ENCODE data around the gene PRSS22. TPM values are rescaled to one million over a fixed set of nuclear protein-coding genes. Genes with fewer than 3 reads are reported as not detected.

The PRSS22 gene
- total and polyA plus RNA-seq, 3 donors from 2014 or later, result 0.38 TPM; not detected in 2

DNA sequence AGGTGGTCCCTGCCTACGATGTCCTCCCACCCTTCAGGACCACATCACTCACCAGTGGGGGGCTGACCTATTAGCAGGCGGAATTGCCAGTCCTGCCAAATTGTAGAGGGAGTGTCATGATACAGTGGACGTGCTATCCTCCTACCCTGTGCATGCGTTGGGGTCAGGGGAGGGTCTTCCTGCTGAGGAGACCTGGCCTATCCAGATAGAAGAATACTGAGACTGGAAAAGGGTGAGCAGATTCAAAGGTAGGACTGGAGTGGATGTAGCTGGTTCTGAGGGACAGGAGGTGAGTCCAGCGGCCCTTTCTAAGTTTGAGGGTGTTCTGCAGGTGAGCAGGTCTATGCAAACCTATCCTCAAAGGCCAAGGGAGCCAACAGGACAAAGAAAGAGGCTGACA, 51.7 kb downstream of the PRSS22 start:
- Histone ChIP-seq H3K9me3 (no peaks in the 10 kb centered on the region), H3K4me3 (no peak overlapping the region), H3K36me3 (ENCODE audit: low read depth, missing control alignments) (no peaks in the 10 kb centered on the region), H3K4me1 (no peaks in the 10 kb centered on the region), H3K27me3 (no peaks in the 10 kb centered on the region), H3K27ac (no peak overlapping the region)
- WGBS, 2 donors, result 66 to 84% methylated on average over 5 of the region's 5 CpGs
- TF ChIP-seq CTCF (IDR thresholded peaks at IDR 0.05) (no peak), POLR2A (IDR thresholded peaks at IDR 0.05) (no peak)
- DNase-seq, result no peak
- intact Hi-C loops (cut with DNase I; ENCODE audit: low total_unique reads), result no loop called here

GRCh38 chr16:2804728-2805127, 53.2 kb downstream of the PRSS22 start:
- intact Hi-C loops (cut with DNase I; ENCODE audit: low total_unique reads), result no loop called here
- TF ChIP-seq POLR2A (IDR thresholded peaks at IDR 0.05) (no peak), CTCF (IDR thresholded peaks at IDR 0.05) (no peak)
- H3K36me3 ChIP-seq (ENCODE audit: low read depth, missing control alignments), result no peaks in the 10 kb centered on the region
- no peaks in the 10 kb centered on the region for H3K4me1 ChIP-seq
- H3K27me3 ChIP-seq, result no peaks in the 10 kb centered on the region
- H3K9me3 ChIP-seq, result no peaks in the 10 kb centered on the region
- no peak overlapping the region for H3K4me3 ChIP-seq
- no peak overlapping the region for H3K27ac ChIP-seq
- 90 to 91% methylated on average over 4 of the region's 4 CpGs for WGBS, 2 donors
- DNase-seq, result no peak

- Histone ChIP-seq H3K4me1 (no peaks in the 10 kb centered on the region), H3K9me3 (no peaks in the 10 kb centered on the region), H3K27ac (no peak overlapping the region), H3K27me3 (no peaks in the 10 kb centered on the region), H3K4me3 (no peak overlapping the region), H3K36me3 (ENCODE audit: low read depth, missing control alignments) (no peaks in the 10 kb centered on the region)
- no peak for DNase-seq
- TF ChIP-seq CTCF (IDR thresholded peaks at IDR 0.05), result no peak
- no peak for TF ChIP-seq POLR2A (IDR thresholded peaks at IDR 0.05)
- whole genome bisulfite sequencing, 2 donors, result 82 to 85% methylated on average over 3 of the region's 3 CpGs
- intact Hi-C loops (cut with DNase I; ENCODE audit: low total_unique reads), result no loop called here
These were observed 54.3 kb downstream of the PRSS22 start for GRCh38 chr16:2803545-2804195.

Other genes with a start within 250 kb of the PRSS22 start
- gene KCTD5, start 175.6 kb downstream of the PRSS22 start, total RNA-seq, result 10 to 100 TPM; 63.9 to 72.2 TPM
- gene KCTD5, start 175.6 kb downstream of the PRSS22 start, polyA plus RNA-seq (ENCODE audit: insufficient read depth, low read depth, low replicate concordance), result 33.3 TPM
- gene PRSS27, start 137.9 kb downstream of the PRSS22 start, total RNA-seq, result 1 to 10 TPM; 6.4 to 6.7 TPM
- 4.3 TPM for gene PRSS27, start 137.9 kb downstream of the PRSS22 start, polyA plus RNA-seq (ENCODE audit: insufficient read depth, low read depth, low replicate concordance)
- 100 to 1,000 TPM; 446 to 738 TPM for gene SRRM2, start 105.5 kb downstream of the PRSS22 start, total RNA-seq
- 526 TPM for gene SRRM2, start 105.5 kb downstream of the PRSS22 start, polyA plus RNA-seq (ENCODE audit: insufficient read depth, low read depth, low replicate concordance)
- gene ELOB, start 80.9 kb downstream of the PRSS22 start, total RNA-seq, result 100 to 1,000 TPM; 377 to 381 TPM
- 582 TPM for gene ELOB, start 80.9 kb downstream of the PRSS22 start, polyA plus RNA-seq (ENCODE audit: insufficient read depth, low read depth, low replicate concordance)
- gene PRSS33, start 70.6 kb downstream of the PRSS22 start, total RNA-seq, result under 1 TPM in 1 of 2 donors, not detected in 1; 0.93 TPM
- gene PRSS33, start 70.6 kb downstream of the PRSS22 start, polyA plus RNA-seq (ENCODE audit: insufficient read depth, low read depth, low replicate concordance), result 4.4 TPM
- 1 to 10 TPM in 1 of 2 donors, under 1 TPM in 1; 0.43 to 2.1 TPM for gene PRSS41, start 59.7 kb downstream of the PRSS22 start, total RNA-seq
- 0.88 TPM for gene PRSS41, start 59.7 kb downstream of the PRSS22 start, polyA plus RNA-seq (ENCODE audit: insufficient read depth, low read depth, low replicate concordance)
- gene PRSS21, start 40.9 kb downstream of the PRSS22 start, total RNA-seq, result 100 to 1,000 TPM in 1 of 2 donors, 10 to 100 TPM in 1; 62.5 to 130 TPM
- gene PRSS21, start 40.9 kb downstream of the PRSS22 start, polyA plus RNA-seq (ENCODE audit: insufficient read depth, low read depth, low replicate concordance), result 153 TPM
- gene ZG16B, start 27.9 kb downstream of the PRSS22 start, total RNA-seq, result 1 to 10 TPM; 1.7 to 3.5 TPM
- 1.8 TPM for gene ZG16B, start 27.9 kb downstream of the PRSS22 start, polyA plus RNA-seq (ENCODE audit: insufficient read depth, low read depth, low replicate concordance)
- gene FLYWCH2, start 25.0 kb upstream of the PRSS22 start, total RNA-seq, result 10 to 100 TPM; 96.1 to 96.5 TPM
- 42.3 TPM for gene FLYWCH2, start 25.0 kb upstream of the PRSS22 start, polyA plus RNA-seq (ENCODE audit: insufficient read depth, low read depth, low replicate concordance)
- gene FLYWCH1, start 53.8 kb upstream of the PRSS22 start, total RNA-seq, result 10 to 100 TPM; 26.7 to 31.0 TPM
- gene FLYWCH1, start 53.8 kb upstream of the PRSS22 start, polyA plus RNA-seq (ENCODE audit: insufficient read depth, low read depth, low replicate concordance), result 12.5 TPM
- 1 to 10 TPM; 1.7 TPM for gene KREMEN2, start 106.1 kb upstream of the PRSS22 start, total RNA-seq
- 0.86 TPM for gene KREMEN2, start 106.1 kb upstream of the PRSS22 start, polyA plus RNA-seq (ENCODE audit: insufficient read depth, low read depth, low replicate concordance)
- gene PAQR4, start 111.2 kb upstream of the PRSS22 start, total RNA-seq, result 1 to 10 TPM; 6.4 to 7.1 TPM
- gene PAQR4, start 111.2 kb upstream of the PRSS22 start, polyA plus RNA-seq (ENCODE audit: insufficient read depth, low read depth, low replicate concordance), result 6.2 TPM
- 100 to 1,000 TPM in 1 of 2 donors, 10 to 100 TPM in 1; 76.4 to 146 TPM for gene PKMYT1, start 122.3 kb upstream of the PRSS22 start, total RNA-seq
- 119 TPM for gene PKMYT1, start 122.3 kb upstream of the PRSS22 start, polyA plus RNA-seq (ENCODE audit: insufficient read depth, low read depth, low replicate concordance)
- under 1 TPM; 0.37 to 0.39 TPM for gene CLDN9, start 154.8 kb upstream of the PRSS22 start, total RNA-seq
- 0.34 TPM for gene CLDN9, start 154.8 kb upstream of the PRSS22 start, polyA plus RNA-seq (ENCODE audit: insufficient read depth, low read depth, low replicate concordance)
- gene CLDN6, start 160.0 kb upstream of the PRSS22 start, total RNA-seq, result under 1 TPM; 0.55 to 0.74 TPM
- gene CLDN6, start 160.0 kb upstream of the PRSS22 start, polyA plus RNA-seq (ENCODE audit: insufficient read depth, low read depth, low replicate concordance), result 0.70 TPM
- gene TNFRSF12A, start 162.2 kb upstream of the PRSS22 start, total RNA-seq, result 10 to 100 TPM; 16.8 to 33.4 TPM
- 12.8 TPM for gene TNFRSF12A, start 162.2 kb upstream of the PRSS22 start, polyA plus RNA-seq (ENCODE audit: insufficient read depth, low read depth, low replicate concordance)
- gene HCFC1R1, start 165.8 kb upstream of the PRSS22 start, total RNA-seq, result 10 to 100 TPM; 30.2 to 39.4 TPM
- gene HCFC1R1, start 165.8 kb upstream of the PRSS22 start, polyA plus RNA-seq (ENCODE audit: insufficient read depth, low read depth, low replicate concordance), result 94.5 TPM
- 10 to 100 TPM; 17.3 to 27.3 TPM for gene THOC6, start 165.9 kb upstream of the PRSS22 start, total RNA-seq
- 19.6 TPM for gene THOC6, start 165.9 kb upstream of the PRSS22 start, polyA plus RNA-seq (ENCODE audit: insufficient read depth, low read depth, low replicate concordance)
- gene BICDL2, start 178.8 kb upstream of the PRSS22 start, total RNA-seq, result 1 to 10 TPM in 1 of 2 donors, under 1 TPM in 1; 0.37 to 1.3 TPM
- 0.29 TPM for gene BICDL2, start 178.8 kb upstream of the PRSS22 start, polyA plus RNA-seq (ENCODE audit: insufficient read depth, low read depth, low replicate concordance)
- gene MMP25, start 188.4 kb upstream of the PRSS22 start, total RNA-seq, result 1 to 10 TPM in 1 of 2 donors, under 1 TPM in 1; 0.62 to 1.5 TPM
- 0.53 TPM for gene MMP25, start 188.4 kb upstream of the PRSS22 start, polyA plus RNA-seq (ENCODE audit: insufficient read depth, low read depth, low replicate concordance)
- gene IL32, start 207.5 kb upstream of the PRSS22 start, total RNA-seq, result 10 to 100 TPM; 27.1 to 33.0 TPM
- gene IL32, start 207.5 kb upstream of the PRSS22 start, polyA plus RNA-seq (ENCODE audit: insufficient read depth, low read depth, low replicate concordance), result 62.2 TPM
- under 1 TPM; 0.79 to 0.93 TPM for gene ZSCAN10, start 241.1 kb upstream of the PRSS22 start, total RNA-seq
- 0.91 TPM for gene ZSCAN10, start 241.1 kb upstream of the PRSS22 start, polyA plus RNA-seq (ENCODE audit: insufficient read depth, low read depth, low replicate concordance)

All from testis (tissue), 3 donors.